ENCODE measurements around the gene WDR77. TPM values are rescaled to one million over a fixed set of nuclear protein-coding genes. Genes with fewer than 3 reads are reported as not detected.

The WDR77 gene
- total and polyA plus RNA-seq, 2 experiments from 2014 or later, result 34.3 to 45.8 TPM

- Histone ChIP-seq H3K4me3 (no peak overlapping the region), H3K27me3 (replicated peaks; ENCODE audit: insufficient read depth) (no peaks in the 10 kb centered on the region), H3F3A (ENCODE audit: insufficient read depth) (no peaks in the 10 kb centered on the region), H3K9me2 (ENCODE audit: insufficient read depth) (no peaks in the 10 kb centered on the region), H3K4me2 (ENCODE audit: unreplicated experiment) (no peak overlapping the region), H3K27ac (no peak overlapping the region), H3K36me3 (ENCODE audit: low read depth) (0 out of 2 replicates have a peak, but pooled peaks cover 8% of the 10 kb centered on the region), H4K20me1 (ENCODE audit: insufficient read depth) (no peaks in the 10 kb centered on the region), H3K9ac (no peak overlapping the region), H3K9me3 (ENCODE audit: low read depth) (no peaks in the 10 kb centered on the region), H2AFZ (no peak overlapping the region), H3K4me1 (ENCODE audit: insufficient read depth) (no peaks in the 10 kb centered on the region), H3K79me2 (ENCODE audit: insufficient read depth) (no peaks in the 10 kb centered on the region)
- in situ Hi-C loops (cut with MboI), result no loop called here
- 76 to 77% methylated on average over 2 of the region's 2 CpGs for WGBS, 2 experiments (ENCODE audit: low coverage in 1 of 2, low lambda C conversion rate in 2 of 2, missing lambda C conversion rate in 2 of 2)
- no peak for DNase-seq
- TF ChIP-seq EZH2phosphoT487 (IDR thresholded peaks at IDR 0.05; ENCODE audit: insufficient read depth, low read depth) (no peak), EZH2 (IDR thresholded peaks at IDR 0.05; ENCODE audit: insufficient read depth, poor library complexity, severe bottlenecking) (no peak)
These were observed 19.0 kb upstream of the WDR77 start for GRCh38 chr1:111467865-111468716.

- Histone ChIP-seq H3F3A (ENCODE audit: insufficient read depth) (no peaks in the 10 kb centered on the region), H2AFZ (no peak overlapping the region), H3K27me3 (replicated peaks; ENCODE audit: insufficient read depth) (no peaks in the 10 kb centered on the region), H3K79me2 (ENCODE audit: insufficient read depth) (no peaks in the 10 kb centered on the region), H3K27ac (no peak overlapping the region), H3K4me3 (no peak overlapping the region), H4K20me1 (ENCODE audit: insufficient read depth) (no peaks in the 10 kb centered on the region), H3K9ac (no peak overlapping the region), H3K4me2 (ENCODE audit: unreplicated experiment) (no peak overlapping the region), H3K9me3 (ENCODE audit: low read depth) (no peaks in the 10 kb centered on the region), H3K36me3 (ENCODE audit: low read depth) (peaks cover 16% of the 10 kb centered on the region), H3K4me1 (ENCODE audit: insufficient read depth) (no peaks in the 10 kb centered on the region), H3K9me2 (ENCODE audit: insufficient read depth) (no peaks in the 10 kb centered on the region)
- no peak for DNase-seq
- WGBS, 2 experiments (ENCODE audit: low coverage in 1 of 2, low lambda C conversion rate in 2 of 2, missing lambda C conversion rate in 2 of 2), result 0 to 5% methylated on average over 1 of the region's 1 CpG
- no peak for TF ChIP-seq EZH2 (IDR thresholded peaks at IDR 0.05; ENCODE audit: insufficient read depth, poor library complexity, severe bottlenecking)
- TF ChIP-seq EZH2phosphoT487 (IDR thresholded peaks at IDR 0.05; ENCODE audit: insufficient read depth, low read depth), result no peak
- in situ Hi-C loops (cut with MboI), result no loop called here
These were observed 17.4 kb upstream of the WDR77 start for GRCh38 chr1:111466480-111466879.

GRCh38 chr1:111465754-111466153 is 16.7 kb upstream of the WDR77 start:
- no peaks in the 10 kb centered on the region for H4K20me1 ChIP-seq (ENCODE audit: insufficient read depth)
- H2AFZ ChIP-seq, result no peak overlapping the region
- H3K9me3 ChIP-seq (ENCODE audit: low read depth), result no peaks in the 10 kb centered on the region
- H3K27ac ChIP-seq, result no peak overlapping the region
- no peaks in the 10 kb centered on the region for H3K9me2 ChIP-seq (ENCODE audit: insufficient read depth)
- H3K36me3 ChIP-seq (ENCODE audit: low read depth), result peaks cover 22% of the 10 kb centered on the region
- no peaks in the 10 kb centered on the region for H3K4me1 ChIP-seq (ENCODE audit: insufficient read depth)
- 0 out of 2 replicates have a peak, but pooled peaks cover 1% of the 10 kb centered on the region for H3F3A ChIP-seq (ENCODE audit: insufficient read depth)
- DNase-seq, result no peak
- in situ Hi-C loops (cut with MboI), result no loop called here
- H3K4me2 ChIP-seq (ENCODE audit: unreplicated experiment), result no peak overlapping the region
- H3K9ac ChIP-seq, result no peak overlapping the region
- no peaks in the 10 kb centered on the region for H3K27me3 ChIP-seq (replicated peaks; ENCODE audit: insufficient read depth)
- WGBS, 2 experiments (ENCODE audit: low coverage in 1 of 2, low lambda C conversion rate in 2 of 2, missing lambda C conversion rate in 2 of 2), result 95% methylated on average over 2 of the region's 2 CpGs
- no peaks in the 10 kb centered on the region for H3K79me2 ChIP-seq (ENCODE audit: insufficient read depth)
- TF ChIP-seq EZH2phosphoT487 (IDR thresholded peaks at IDR 0.05; ENCODE audit: insufficient read depth, low read depth) (no peak), EZH2 (IDR thresholded peaks at IDR 0.05; ENCODE audit: insufficient read depth, poor library complexity, severe bottlenecking) (no peak)
- no peak overlapping the region for H3K4me3 ChIP-seq

- in situ Hi-C loops (cut with MboI), result no loop called here
- 0 out of 2 replicates have a peak, but pooled peaks cover 5% of the 10 kb centered on the region for H3F3A ChIP-seq (ENCODE audit: insufficient read depth)
- no peak overlapping the region for H3K4me2 ChIP-seq (ENCODE audit: unreplicated experiment)
- WGBS, 2 experiments (ENCODE audit: low coverage in 1 of 2, low lambda C conversion rate in 2 of 2, missing lambda C conversion rate in 2 of 2), result 69 to 79% methylated on average over 4 of the region's 4 CpGs
- H3K9ac ChIP-seq, result no peak overlapping the region
- H3K9me3 ChIP-seq (ENCODE audit: low read depth), result no peaks in the 10 kb centered on the region
- H3K4me3 ChIP-seq, result no peak overlapping the region
- H3K4me1 ChIP-seq (ENCODE audit: insufficient read depth), result no peaks in the 10 kb centered on the region
- peak; percentile 33 for DNase-seq
- no peak for TF ChIP-seq EZH2phosphoT487 (IDR thresholded peaks at IDR 0.05; ENCODE audit: insufficient read depth, low read depth)
- H2AFZ ChIP-seq, result no peak overlapping the region
- no peak overlapping the region for H3K27ac ChIP-seq
- H3K36me3 ChIP-seq (ENCODE audit: low read depth), result peaks cover 38% of the 10 kb centered on the region
- no peaks in the 10 kb centered on the region for H3K79me2 ChIP-seq (ENCODE audit: insufficient read depth)
- no peaks in the 10 kb centered on the region for H3K27me3 ChIP-seq (replicated peaks; ENCODE audit: insufficient read depth)
- H4K20me1 ChIP-seq (ENCODE audit: insufficient read depth), result no peaks in the 10 kb centered on the region
- no peaks in the 10 kb centered on the region for H3K9me2 ChIP-seq (ENCODE audit: insufficient read depth)
These were observed 14.1 kb upstream of the WDR77 start for GRCh38 chr1:111463029-111463683.

Data from GM23248 (cell line).